HG03135 (cell line): ENCODE measurements around the gene HOMER1.

ENCODE experiments used
- ATAC-seq: cut with Tn5 transposase; IDR thresholded peaks from one replicate; pipeline ENCODE4 v1.9.1; 2021; ENCODE audit warnings: mild to moderate bottlenecking, moderate library complexity; ENCODE audit not compliant: unreplicated experiment

Gene HOMER1, protein sequence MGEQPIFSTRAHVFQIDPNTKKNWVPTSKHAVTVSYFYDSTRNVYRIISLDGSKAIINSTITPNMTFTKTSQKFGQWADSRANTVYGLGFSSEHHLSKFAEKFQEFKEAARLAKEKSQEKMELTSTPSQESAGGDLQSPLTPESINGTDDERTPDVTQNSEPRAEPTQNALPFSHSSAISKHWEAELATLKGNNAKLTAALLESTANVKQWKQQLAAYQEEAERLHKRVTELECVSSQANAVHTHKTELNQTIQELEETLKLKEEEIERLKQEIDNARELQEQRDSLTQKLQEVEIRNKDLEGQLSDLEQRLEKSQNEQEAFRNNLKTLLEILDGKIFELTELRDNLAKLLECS

GRCh38 chr5:79513704-79514390 is at the start of gene HOMER1:
HOMER1 (minus strand) TSS chr5:79514134; CDS start chr5:79512774, 1,360 bp downstream.
- ATAC-seq = peak; percentile 49

DNA sequence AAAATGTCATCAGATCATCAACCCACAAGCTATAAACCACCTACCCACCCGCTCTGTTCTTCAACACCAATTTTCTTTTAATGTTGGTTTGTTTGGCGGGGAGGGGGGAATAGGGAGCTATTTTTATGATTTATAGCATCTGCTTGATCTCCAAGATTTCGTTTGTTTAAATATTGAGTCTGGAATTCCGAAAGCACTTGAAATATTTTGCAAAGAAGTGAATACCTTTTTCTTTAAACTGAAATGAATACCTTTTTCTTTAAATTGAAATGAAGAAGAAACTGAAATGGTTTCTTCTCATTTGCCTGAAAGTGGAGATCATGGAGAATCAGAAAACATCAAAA is 49.3 kb upstream of the HOMER1 start:
- ATAC-seq = no peak

DNA sequence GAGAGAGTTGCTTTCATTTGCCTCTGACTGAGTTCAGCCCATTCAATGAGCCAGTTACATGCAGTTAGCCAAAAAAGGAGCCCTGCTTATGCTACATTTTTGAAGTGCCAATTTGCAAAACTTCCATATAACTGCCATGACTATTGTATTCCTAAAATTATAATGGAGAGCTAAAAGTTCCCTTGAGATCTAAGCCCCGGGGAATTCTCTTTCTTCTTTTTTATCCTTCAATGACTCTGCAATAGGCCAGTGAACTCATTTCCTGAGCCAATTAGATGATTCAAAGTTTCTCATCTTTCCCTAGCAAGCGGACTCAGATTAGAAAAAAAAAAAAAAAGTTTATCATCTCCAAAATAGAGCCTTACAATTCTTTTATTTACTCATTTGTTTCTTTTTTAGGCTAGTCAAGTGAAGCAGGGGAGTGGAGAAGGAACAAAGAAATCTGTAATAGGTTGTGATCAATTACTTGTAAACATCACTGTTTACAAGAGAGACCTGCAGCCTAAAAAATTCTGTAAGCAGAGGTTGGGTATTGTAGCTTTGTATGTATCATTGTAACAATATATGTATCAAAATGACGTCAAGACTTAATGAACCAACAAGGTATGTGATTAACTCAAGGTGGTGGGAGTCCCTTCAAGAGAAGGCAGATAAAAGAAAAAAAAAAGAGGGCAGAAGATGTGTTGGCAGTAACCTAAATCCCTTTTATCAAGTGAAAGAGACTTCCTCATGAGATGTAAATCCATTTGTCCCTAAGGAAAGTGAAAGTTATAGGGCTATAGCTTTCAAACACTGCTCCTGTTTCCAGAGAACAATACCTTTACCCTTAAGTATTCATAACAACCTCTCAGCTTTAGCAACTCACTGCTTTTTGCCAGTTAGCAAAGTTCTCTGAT is 48.7 kb upstream of the HOMER1 start:
- ATAC-seq = no peak

GRCh38 chr5:79561525-79561893 is 47.6 kb upstream of the HOMER1 start:
- peak; percentile 29 for ATAC-seq

- peak; percentile 71 for ATAC-seq
Measured at GRCh38 chr5:79560771-79561524, 47.0 kb upstream of the HOMER1 start.

GRCh38 chr5:79555418-79555817 is 41.5 kb upstream of the HOMER1 start:
- ATAC-seq = no peak

GRCh38 chr5:79552984-79553383 is 39.0 kb upstream of the HOMER1 start:
- ATAC-seq = no peak

GRCh38 chr5:79547982-79548381 is 34.0 kb upstream of the HOMER1 start:
- no peak for ATAC-seq

- no peak for ATAC-seq
Measured at GRCh38 chr5:79547429-79547822, 33.5 kb upstream of the HOMER1 start.

GRCh38 chr5:79546782-79547428 is 33.0 kb upstream of the HOMER1 start:
- no peak for ATAC-seq

DNA sequence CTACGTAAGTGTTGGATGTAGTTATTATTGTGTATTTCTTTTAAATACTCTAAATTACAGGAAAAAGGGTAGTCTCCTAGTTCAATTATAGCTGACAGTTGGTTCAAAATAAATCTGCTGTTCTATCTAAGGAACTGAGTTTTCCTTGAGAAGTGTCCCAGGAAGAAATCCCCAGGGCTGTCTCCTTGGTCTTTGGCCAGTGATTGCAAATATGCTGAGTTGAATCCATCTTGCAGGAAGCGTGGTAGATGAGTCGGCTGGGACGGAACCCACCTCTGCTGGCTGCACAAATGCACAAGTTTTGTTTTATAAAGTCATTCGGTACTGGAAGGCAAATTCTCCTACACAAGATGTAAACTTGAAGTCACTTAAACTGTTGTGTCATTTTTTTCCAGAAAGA is 30.2 kb upstream of the HOMER1 start:
- no peak for ATAC-seq

GRCh38 chr5:79540939-79541338 is 27.0 kb upstream of the HOMER1 start:
- ATAC-seq = no peak

DNA sequence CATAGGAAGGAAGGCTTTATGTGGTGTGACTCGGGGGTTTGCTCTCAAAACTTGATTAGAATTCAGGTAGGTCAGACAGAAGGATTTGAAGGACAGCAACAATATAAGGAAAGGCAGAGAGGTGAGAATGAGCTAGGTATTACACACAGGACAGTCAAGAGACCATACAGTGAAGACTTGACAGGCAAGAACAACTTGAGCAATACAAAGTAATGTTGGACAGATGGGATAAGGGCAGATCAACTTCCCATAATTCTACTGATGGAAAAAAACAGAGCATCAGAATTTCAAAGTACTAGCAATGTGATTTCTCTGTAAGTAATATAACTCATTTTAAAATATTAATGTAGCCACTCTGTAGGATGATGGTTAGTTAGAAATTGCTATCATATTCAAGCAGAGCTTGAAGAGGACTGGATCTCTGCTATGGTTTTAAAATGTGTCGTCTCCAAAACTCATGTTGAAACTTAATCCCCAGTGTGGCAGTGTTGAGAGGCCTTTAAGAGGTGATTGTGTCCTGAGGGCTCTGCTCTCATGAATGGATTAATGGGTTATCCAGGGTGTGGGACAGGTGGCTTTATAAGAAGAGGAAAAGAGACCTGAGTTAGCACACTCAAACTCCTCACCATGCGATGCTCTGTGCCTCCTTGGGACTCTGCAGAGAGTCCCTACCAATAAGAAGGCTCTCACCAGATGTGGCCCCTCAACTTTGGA is 22.4 kb upstream of the HOMER1 start:
- ATAC-seq = no peak

GRCh38 chr5:79535477-79536192 is 21.7 kb upstream of the HOMER1 start:
- ATAC-seq = no peak

DNA sequence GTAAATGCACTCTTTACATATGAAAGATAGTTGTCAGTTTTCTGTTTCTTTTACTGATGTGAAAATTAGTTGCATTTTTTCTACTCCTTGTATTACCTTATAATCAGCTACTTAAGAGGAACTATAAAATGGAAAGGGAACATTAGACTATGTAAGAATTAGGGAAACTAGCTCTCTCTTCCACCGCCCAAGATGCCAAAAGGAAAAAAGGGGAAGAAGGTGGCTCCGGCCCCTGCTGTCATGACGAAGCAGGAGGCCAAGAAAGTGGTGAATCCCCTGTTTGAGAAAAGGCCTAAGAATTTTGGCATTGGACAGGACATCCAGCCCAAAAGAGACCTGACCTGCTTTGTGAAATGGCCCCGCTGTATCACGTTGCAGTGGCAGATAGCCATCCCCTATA is 15.2 kb upstream of the HOMER1 start:
- ATAC-seq = no peak

- ATAC-seq = no peak
Measured at GRCh38 chr5:79527431-79527830, 13.5 kb upstream of the HOMER1 start.

GRCh38 chr5:79526928-79527327 is 13.0 kb upstream of the HOMER1 start:
- no peak for ATAC-seq

DNA sequence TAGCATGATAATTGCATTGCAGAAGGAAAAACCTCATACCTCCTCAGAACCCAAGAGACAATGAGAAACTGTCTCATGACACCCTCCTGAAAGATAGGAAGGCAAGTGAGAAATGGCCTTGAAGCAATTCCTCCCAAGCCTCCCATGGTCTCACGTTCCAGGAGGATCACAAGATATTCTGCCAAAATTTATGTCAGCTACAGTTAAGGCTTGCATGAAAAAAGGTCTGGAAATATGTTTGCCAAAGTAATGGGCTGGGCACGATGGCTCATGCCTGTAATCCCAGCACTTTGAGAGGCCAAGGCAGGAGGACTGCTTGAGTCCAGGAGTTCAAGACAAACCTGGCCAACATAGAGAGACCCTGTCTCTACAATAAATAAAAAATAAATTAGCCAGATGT is 12.6 kb upstream of the HOMER1 start:
- no peak for ATAC-seq

GRCh38 chr5:79521156-79521555 is 7.2 kb upstream of the HOMER1 start:
- no peak for ATAC-seq
